Stimulated activated CD8-positive, alpha-beta memory T cell treated with anti-CD3 and anti-CD28 coated beads, Interleukin-15, amount 100 ng/mL, for 24 hours (primary cell): ENCODE data around the gene PCDHGA10.
"Not testable (repeated sequence)": the region's sequence is repeated elsewhere in the genome, so short reads cannot be mapped to it uniquely, and the experiment has no call there.

Experiments
- DNase-seq: peaks from one replicate; pipeline ENCODE4 v3.0.0-alpha.2; 2020; ENCODE audit warnings: low read depth

The PCDHGA10 gene

GRCh38 chr5:141420855-141421488 is 8.2 kb downstream of the PCDHGA10 start, which contains the start of gene PCDHGA11:
Gene PCDHGA11, plus strand, starts transcription at chr5:141421051. Its CDS starts 177 bp downstream, at chr5:141421228.
- no peak for DNase-seq

- no peak for DNase-seq
Observed at GRCh38 chr5:141421489-141421855, 8.7 kb downstream of the PCDHGA10 start.

- DNase-seq: no peak
Observed at GRCh38 chr5:141422742-141423291, 10.0 kb downstream of the PCDHGA10 start.

- no peak for DNase-seq
Observed at GRCh38 chr5:141427783-141428426, 15.1 kb downstream of the PCDHGA10 start.

- no peak for DNase-seq
Observed at GRCh38 chr5:141430332-141431113, 17.7 kb downstream of the PCDHGA10 start, which contains the start of gene PCDHGA12. Gene PCDHGA12, plus strand, starts transcription at chr5:141430507. Its CDS starts 253 bp downstream, at chr5:141430760.

GRCh38 chr5:141431286-141431685 is 18.5 kb downstream of the PCDHGA10 start:
- DNase-seq: no peak

GRCh38 chr5:141432308-141432707 is 19.5 kb downstream of the PCDHGA10 start:
- DNase-seq: not testable (repeated sequence)

GRCh38 chr5:141432726-141433125 is 19.9 kb downstream of the PCDHGA10 start:
- DNase-seq: not testable (repeated sequence)

GRCh38 chr5:141434006-141434405 is 21.2 kb downstream of the PCDHGA10 start:
- no peak for DNase-seq

GRCh38 chr5:141437221-141437620 is 24.4 kb downstream of the PCDHGA10 start:
- DNase-seq: no peak

- no peak for DNase-seq
Observed at GRCh38 chr5:141439411-141440141, 26.8 kb downstream of the PCDHGA10 start.

GRCh38 chr5:141440341-141440740 is 27.6 kb downstream of the PCDHGA10 start:
- DNase-seq: no peak

GRCh38 chr5:141441571-141442170 is 28.9 kb downstream of the PCDHGA10 start:
- DNase-seq: no peak

GRCh38 chr5:141465351-141465750 is 52.6 kb downstream of the PCDHGA10 start:
- no peak for DNase-seq
